Peyer's patch (tissue), 4 donors: ENCODE data around the gene RPSA.

Source experiments
- POLR2A ChIP-seq, 2 donors: fragments of 450-650 bp; IDR thresholded peaks; one replicate each; pipeline ENCODE4 v1.5.1; 2017; ENCODE audit warnings: antibody characterized with exemption in 2 of 2, mild to moderate bottlenecking in 2 of 2, moderate library complexity in 2 of 2
- TF ChIP-seq, protein P1 (sequence below), 6 experiments: fragments of 450-650 bp in 4 of 6; fragments of 200-600 bp in 2 of 6; sonication (generic) in 1 of 6; IDR thresholded peaks; one replicate each; pipeline ENCODE4 v1.5.1; 2017 to 2019; ENCODE audit warnings: antibody characterized with exemption in 6 of 6, mild to moderate bottlenecking in 3 of 6, moderate library complexity in 1 of 6

DNA sequence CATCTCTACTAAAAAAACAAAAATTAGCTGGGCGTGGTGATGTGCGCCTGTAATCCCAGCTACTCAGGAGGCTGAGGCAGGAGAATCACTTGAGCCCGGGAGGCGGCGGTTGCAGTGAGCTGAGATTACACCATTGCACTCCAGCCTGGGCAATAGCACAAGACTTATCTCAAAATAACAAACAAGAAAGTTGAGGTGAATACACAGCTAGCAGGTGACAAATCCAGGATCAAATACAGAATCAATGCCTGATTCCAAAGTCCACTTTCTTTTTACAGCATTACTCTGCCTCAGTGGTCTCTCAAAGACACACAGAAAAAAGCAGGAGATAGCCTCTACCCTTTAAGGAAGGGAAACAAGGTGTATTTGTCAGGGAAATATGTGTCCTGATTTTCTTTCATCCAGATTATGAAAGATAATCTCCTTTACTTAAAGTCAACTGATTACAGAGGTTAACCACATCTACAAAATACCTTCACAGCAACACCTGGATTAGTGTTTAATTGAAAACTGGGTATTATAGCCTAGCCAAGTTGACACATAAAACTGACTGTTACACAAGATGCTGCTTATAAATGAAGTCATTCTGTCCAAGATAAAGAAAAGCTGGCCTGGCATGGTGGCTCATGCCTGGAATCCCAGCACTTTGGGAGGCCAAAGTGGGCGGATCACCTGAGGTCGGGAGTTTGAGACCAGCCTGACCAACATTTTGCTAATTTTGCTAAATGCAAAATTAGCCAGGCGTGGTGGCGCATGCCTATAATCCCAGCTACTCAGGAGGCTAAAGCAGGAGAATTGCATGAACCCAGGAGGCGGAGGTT is 27.4 kb upstream of the RPSA start:
- TF ChIP-seq, protein P1, sequence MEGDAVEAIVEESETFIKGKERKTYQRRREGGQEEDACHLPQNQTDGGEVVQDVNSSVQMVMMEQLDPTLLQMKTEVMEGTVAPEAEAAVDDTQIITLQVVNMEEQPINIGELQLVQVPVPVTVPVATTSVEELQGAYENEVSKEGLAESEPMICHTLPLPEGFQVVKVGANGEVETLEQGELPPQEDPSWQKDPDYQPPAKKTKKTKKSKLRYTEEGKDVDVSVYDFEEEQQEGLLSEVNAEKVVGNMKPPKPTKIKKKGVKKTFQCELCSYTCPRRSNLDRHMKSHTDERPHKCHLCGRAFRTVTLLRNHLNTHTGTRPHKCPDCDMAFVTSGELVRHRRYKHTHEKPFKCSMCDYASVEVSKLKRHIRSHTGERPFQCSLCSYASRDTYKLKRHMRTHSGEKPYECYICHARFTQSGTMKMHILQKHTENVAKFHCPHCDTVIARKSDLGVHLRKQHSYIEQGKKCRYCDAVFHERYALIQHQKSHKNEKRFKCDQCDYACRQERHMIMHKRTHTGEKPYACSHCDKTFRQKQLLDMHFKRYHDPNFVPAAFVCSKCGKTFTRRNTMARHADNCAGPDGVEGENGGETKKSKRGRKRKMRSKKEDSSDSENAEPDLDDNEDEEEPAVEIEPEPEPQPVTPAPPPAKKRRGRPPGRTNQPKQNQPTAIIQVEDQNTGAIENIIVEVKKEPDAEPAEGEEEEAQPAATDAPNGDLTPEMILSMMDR (IDR thresholded peaks at IDR 0.05), result no peak
- TF ChIP-seq POLR2A (IDR thresholded peaks at IDR 0.05), result no peak
